Measurements from ENCODE around the gene GYS1. TPM values are rescaled to one million over a fixed set of nuclear protein-coding genes. Genes with fewer than 3 reads are reported as not detected.
A peak's percentile ranks its signal among the peaks of the same experiment; 100 is the strongest.

GYS1 gene
- total RNA-seq, 4 donors from 2014 or later = 110 to 221 (median 126) TPM

GRCh38 chr19:48961673-48962028, 31.5 kb downstream of the GYS1 start:
- in situ Hi-C loops (cut with MboI; ENCODE audit: low sequenced_read_pairs in 4 of 4) (loop anchor here in 2 of 4 donors (10.0 to 25.0 kb wide), 2 partner anchors 87 to 99 kb away; partner anchors contain the start of genes PPP1R15A (in 2 of the 2) and PLEKHA4 (in 1 of the 2)), intact Hi-C loops (cut with DNase I; ENCODE audit: low total_unique reads) (no loop called here)
- H3K36me3 ChIP-seq = peaks cover 0 to 8% of the 10 kb centered on the region in 2 donors
- peaks cover 24 to 28% of the 10 kb centered on the region in 2 donors for H3K4me1 ChIP-seq
- no peak for TF ChIP-seq POLR2A (IDR thresholded peaks at IDR 0.05)
- no peak for TF ChIP-seq CTCF (IDR thresholded peaks at IDR 0.05 in 4 of 5, conservative IDR thresholded peaks at IDR 0.05 in 1 of 5)
- ATAC-seq = no peak
- no peaks in the 10 kb centered on the region for H3K9me3 ChIP-seq
- H3K4me3 ChIP-seq = no peak overlapping the region
- no peaks in the 10 kb centered on the region for H3K27me3 ChIP-seq
- H3K27ac ChIP-seq = peak overlapping the region; percentile 89 to 99 (median 98)
- no peak for DNase-seq

GRCh38 chr19:48961051-48961649, 32.0 kb downstream of the GYS1 start:
- ATAC-seq (no peak), DNase-seq (peak in 1 of 2 donors; percentile 36)
- Histone ChIP-seq H3K27me3 (no peaks in the 10 kb centered on the region), H3K4me3 (no peak overlapping the region), H3K4me1 (peaks cover 19 to 23% of the 10 kb centered on the region in 2 donors), H3K27ac (peak overlapping the region in 3 of 4 donors; percentile 14 to 99 (median 99)), H3K36me3 (peaks cover 0 to 3% of the 10 kb centered on the region in 2 donors), H3K9me3 (no peaks in the 10 kb centered on the region)
- intact Hi-C loops (cut with DNase I; ENCODE audit: low total_unique reads) = no loop called here
- TF ChIP-seq POLR2A (IDR thresholded peaks at IDR 0.05) (no peak), CTCF (IDR thresholded peaks at IDR 0.05 in 4 of 5, conservative IDR thresholded peaks at IDR 0.05 in 1 of 5) (no peak)
- in situ Hi-C loops (cut with MboI; ENCODE audit: low sequenced_read_pairs in 4 of 4) = loop anchor here in 2 of 4 donors (10.0 to 25.0 kb wide), 2 partner anchors 86 to 99 kb away; partner anchors contain the start of genes PPP1R15A (in 2 of the 2) and PLEKHA4 (in 1 of the 2)

GRCh38 chr19:48959341-48960239, 33.5 kb downstream of the GYS1 start:
- no peak for ATAC-seq
- Histone ChIP-seq H3K27me3 (no peaks in the 10 kb centered on the region), H3K4me1 (peaks cover 21 to 26% of the 10 kb centered on the region in 2 donors), H3K27ac (no peak overlapping the region), H3K36me3 (no peaks in the 10 kb centered on the region), H3K9me3 (no peaks in the 10 kb centered on the region), H3K4me3 (no peak overlapping the region)
- no peak for DNase-seq
- TF ChIP-seq POLR2A (IDR thresholded peaks at IDR 0.05) = no peak
- no peak for TF ChIP-seq CTCF (IDR thresholded peaks at IDR 0.05 in 4 of 5, conservative IDR thresholded peaks at IDR 0.05 in 1 of 5)
- in situ Hi-C loops (cut with MboI; ENCODE audit: low sequenced_read_pairs in 4 of 4) (loop anchor here in 2 of 4 donors (10.0 to 25.0 kb wide), 2 partner anchors 85 to 97 kb away; partner anchors contain the start of genes PPP1R15A (in 2 of the 2) and PLEKHA4 (in 1 of the 2)), intact Hi-C loops (cut with DNase I; ENCODE audit: low total_unique reads) (no loop called here)

GRCh38 chr19:48958006-48958405, 35.1 kb downstream of the GYS1 start:
- no peaks in the 10 kb centered on the region for H3K36me3 ChIP-seq
- no peaks in the 10 kb centered on the region for H3K9me3 ChIP-seq
- in situ Hi-C loops (cut with MboI; ENCODE audit: low sequenced_read_pairs in 4 of 4) (loop anchor here in 1 of 4 donors (25.0 kb wide), 1 partner anchor 96 kb away; the partner anchor contains the start of genes PLEKHA4 and PPP1R15A), intact Hi-C loops (cut with DNase I; ENCODE audit: low total_unique reads) (no loop called here)
- H3K4me3 ChIP-seq = no peak overlapping the region
- H3K27me3 ChIP-seq = no peaks in the 10 kb centered on the region
- H3K27ac ChIP-seq = no peak overlapping the region
- DNase-seq (no peak), ATAC-seq (no peak)
- no peak for TF ChIP-seq CTCF (IDR thresholded peaks at IDR 0.05 in 4 of 5, conservative IDR thresholded peaks at IDR 0.05 in 1 of 5)
- TF ChIP-seq POLR2A (IDR thresholded peaks at IDR 0.05) = no peak
- H3K4me1 ChIP-seq = peaks cover 9 to 13% of the 10 kb centered on the region in 2 donors

Measured in gastrocnemius medialis (tissue), 4 donors.